Trophoblast cell (in vitro differentiated cells and primary cell): ENCODE results near the gene GPC3.

Experiments
- DNase-seq, 2 donors: peaks; one replicate each; pipeline ENCODE4 v3.0.0-alpha.2; 2016
- H2AFZ ChIP-seq: 2 replicates; pipeline ENCODE4 v1.6.1; 2013; ENCODE audit warnings: low read length, moderate library complexity, mild to moderate bottlenecking; ENCODE audit not compliant: insufficient read depth, poor library complexity
- H2AK5ac ChIP-seq: 2 replicates; pipeline ENCODE4 v1.6.1; 2013; ENCODE audit warnings: mild to moderate bottlenecking, low read length
- H2BK120ac ChIP-seq: 2 replicates; pipeline ENCODE4 v1.6.1; 2013; ENCODE audit warnings: low read length, mild to moderate bottlenecking, moderate library complexity; ENCODE audit not compliant: insufficient read depth, poor library complexity
- H2BK12ac ChIP-seq: 2 replicates; pipeline ENCODE4 v1.6.1; 2013; ENCODE audit warnings: mild to moderate bottlenecking, low read length, moderate library complexity
- H2BK5ac ChIP-seq: 2 replicates; pipeline ENCODE4 v1.6.1; 2013; ENCODE audit warnings: low read length, low read depth, moderate library complexity, mild to moderate bottlenecking; ENCODE audit not compliant: poor library complexity
- H3K14ac ChIP-seq: 2 replicates; pipeline ENCODE4 v1.6.1; 2013; ENCODE audit warnings: mild to moderate bottlenecking, low read length
- H3K18ac ChIP-seq: 2 replicates; pipeline ENCODE4 v1.6.1; 2013; ENCODE audit warnings: mild to moderate bottlenecking, low read length
- H3K23ac ChIP-seq: 2 replicates; pipeline ENCODE4 v1.6.1; 2013; ENCODE audit warnings: low read length
- H3K27ac ChIP-seq: 2 replicates; pipeline ENCODE4 v1.5.1; 2013; ENCODE audit warnings: low read depth, mild to moderate bottlenecking, inconsistent platforms, low read length, moderate library complexity
- H3K27me3 ChIP-seq: 2 replicates; pipeline ENCODE4 v1.6.1; 2013; ENCODE audit warnings: inconsistent platforms, mild to moderate bottlenecking, low read length, moderate library complexity; ENCODE audit not compliant: insufficient read depth
- H3K36me3 ChIP-seq, 2 experiments: 1 replicate in 1 of 2; 2 replicates in 1 of 2; pipeline ENCODE4 v1.6.1; 2013; ENCODE audit warnings: low read length in 2 of 2, mild to moderate bottlenecking in 2 of 2, moderate library complexity in 1 of 2; ENCODE audit not compliant: insufficient read depth in 2 of 2, control insufficient read depth in 1 of 2
- H3K4ac ChIP-seq: 2 replicates; pipeline ENCODE4 v1.6.1; 2013; ENCODE audit warnings: low read depth, mild to moderate bottlenecking, low read length, moderate library complexity
- H3K4me1 ChIP-seq, 2 experiments: 1 replicate in 1 of 2; 2 replicates in 1 of 2; pipeline ENCODE4 v1.6.1; 2013; ENCODE audit warnings: low read length in 2 of 2, mild to moderate bottlenecking in 2 of 2, moderate library complexity in 1 of 2; ENCODE audit not compliant: insufficient read depth in 2 of 2, control insufficient read depth in 1 of 2
- H3K4me2 ChIP-seq: 2 replicates; pipeline ENCODE4 v1.6.1; 2013; ENCODE audit warnings: inconsistent platforms, mild to moderate bottlenecking, low read length, moderate library complexity
- H3K4me3 ChIP-seq: 2 replicates; pipeline ENCODE4 v1.5.1; 2013; ENCODE audit warnings: mild to moderate bottlenecking, low read depth, low read length, inconsistent platforms
- H3K79me1 ChIP-seq: one replicate; pipeline ENCODE4 v1.6.1; 2013; ENCODE audit warnings: low read length
- H3K79me2 ChIP-seq: 2 replicates; pipeline ENCODE4 v1.6.1; 2013; ENCODE audit warnings: low read length, mild to moderate bottlenecking; ENCODE audit not compliant: control insufficient read depth, insufficient read depth, poor library complexity
- H3K9ac ChIP-seq: 2 replicates; pipeline ENCODE4 v1.6.1; 2013; ENCODE audit warnings: mild to moderate bottlenecking, low read length
- H3K9me3 ChIP-seq: 2 replicates; pipeline ENCODE4 v1.6.1; 2013; ENCODE audit warnings: low read depth, mild to moderate bottlenecking, control low read depth, inconsistent platforms, low read length; ENCODE audit not compliant: insufficient read depth
- H4K12ac ChIP-seq: 2 replicates; pipeline ENCODE4 v1.6.1; 2013; ENCODE audit warnings: low read depth, mild to moderate bottlenecking, low read length, moderate library complexity
- H4K8ac ChIP-seq: 2 replicates; pipeline ENCODE4 v1.6.1; 2013; ENCODE audit warnings: low read depth, mild to moderate bottlenecking, low read length, moderate library complexity
- H4K91ac ChIP-seq: one replicate; pipeline ENCODE4 v1.6.1; 2013; ENCODE audit warnings: low read depth, mild to moderate bottlenecking, low read length, moderate library complexity
- WGBS: extraction: QIAGEN DNeasy Blood & Tissue Kit; methylation state at CpG from one replicate; pipeline ENCODE4 v1.1.7; 2013; ENCODE audit warnings: missing lambda C conversion rate; ENCODE audit not compliant: insufficient read length, insufficient coverage; ENCODE audit errors: extremely low coverage; 5-methylcytosine and 5-hydroxymethylcytosine counted together

Gene GPC3

DNA sequence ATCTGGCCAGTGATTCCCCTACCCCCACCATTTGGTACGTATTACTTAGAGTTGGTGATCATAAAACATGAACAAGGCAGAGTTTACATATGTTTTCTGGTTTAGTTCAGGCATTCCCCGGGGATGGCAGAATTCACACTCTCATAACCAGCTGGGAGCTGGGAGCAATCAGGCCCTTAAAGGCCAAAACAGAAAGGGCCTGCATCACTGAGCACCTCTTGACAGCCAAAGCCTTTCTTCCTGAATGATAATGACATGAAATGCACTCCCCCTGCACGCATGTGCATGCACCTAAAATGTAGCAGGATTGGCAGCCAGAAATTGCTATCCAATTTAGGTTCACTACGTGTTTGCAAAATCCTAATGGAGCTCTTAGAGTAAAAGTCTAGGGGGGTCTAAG is 235.4 kb downstream of the GPC3 start:
- no peak overlapping the region for H3K9ac ChIP-seq
- no peak overlapping the region for H4K91ac ChIP-seq
- no peak overlapping the region for H2AFZ ChIP-seq
- no peak for DNase-seq
- H3K23ac ChIP-seq = no peak overlapping the region
- no peak overlapping the region for H3K14ac ChIP-seq
- H3K4me2 ChIP-seq = no peak overlapping the region
- no peak overlapping the region for H2BK12ac ChIP-seq
- no peak overlapping the region for H4K8ac ChIP-seq
- no peak overlapping the region for H4K12ac ChIP-seq
- no peak overlapping the region for H3K27ac ChIP-seq
- H3K79me2 ChIP-seq = no peaks in the 10 kb centered on the region
- no peaks in the 10 kb centered on the region for H3K4me1 ChIP-seq
- no peak overlapping the region for H3K4ac ChIP-seq
- H3K18ac ChIP-seq = no peak overlapping the region
- H3K36me3 ChIP-seq = no peaks in the 10 kb centered on the region
- H2BK5ac ChIP-seq = no peak overlapping the region
- no peak overlapping the region for H3K4me3 ChIP-seq
- WGBS = no CpG with 5 or more reads among the region's 4 CpGs
- H2AK5ac ChIP-seq = no peak overlapping the region
- H3K79me1 ChIP-seq = no peaks in the 10 kb centered on the region
- no peaks in the 10 kb centered on the region for H3K9me3 ChIP-seq
- no peak overlapping the region for H2BK120ac ChIP-seq
- no peaks in the 10 kb centered on the region for H3K27me3 ChIP-seq

DNA sequence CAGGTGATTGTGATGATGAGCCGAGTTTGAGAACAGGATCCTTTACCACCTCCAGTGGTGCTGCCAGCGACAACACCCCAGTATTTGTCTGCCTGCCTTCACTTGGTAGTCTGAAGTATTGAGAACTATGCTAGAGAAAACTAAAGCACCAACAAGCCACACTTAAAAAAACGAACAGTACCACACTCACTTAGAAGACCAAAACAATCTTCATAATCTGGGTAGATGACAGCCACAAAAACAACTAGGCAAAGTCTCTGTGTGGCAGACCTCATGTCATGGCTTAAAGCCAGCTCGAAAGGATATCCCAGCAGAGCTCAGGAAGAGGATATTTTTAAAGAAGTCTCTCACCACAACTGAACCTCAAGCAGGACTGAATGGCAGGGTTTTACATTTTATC is 236.0 kb downstream of the GPC3 start:
- Histone ChIP-seq H3K79me1 (no peaks in the 10 kb centered on the region), H3K4me1 (no peaks in the 10 kb centered on the region), H3K9ac (no peak overlapping the region), H3K9me3 (no peaks in the 10 kb centered on the region), H2BK12ac (no peak overlapping the region), H3K4me3 (no peak overlapping the region), H3K4ac (no peak overlapping the region), H3K18ac (no peak overlapping the region), H2BK5ac (no peak overlapping the region), H3K27ac (no peak overlapping the region), H3K36me3 (no peaks in the 10 kb centered on the region), H3K4me2 (no peak overlapping the region), H4K12ac (no peak overlapping the region), H3K23ac (no peak overlapping the region), H3K27me3 (no peaks in the 10 kb centered on the region), H4K91ac (no peak overlapping the region), H2AFZ (no peak overlapping the region), H2BK120ac (no peak overlapping the region), H2AK5ac (no peak overlapping the region), H4K8ac (no peak overlapping the region), H3K14ac (no peak overlapping the region), H3K79me2 (no peaks in the 10 kb centered on the region)
- no CpG with 5 or more reads among the region's 4 CpGs for WGBS
- no peak for DNase-seq

DNA sequence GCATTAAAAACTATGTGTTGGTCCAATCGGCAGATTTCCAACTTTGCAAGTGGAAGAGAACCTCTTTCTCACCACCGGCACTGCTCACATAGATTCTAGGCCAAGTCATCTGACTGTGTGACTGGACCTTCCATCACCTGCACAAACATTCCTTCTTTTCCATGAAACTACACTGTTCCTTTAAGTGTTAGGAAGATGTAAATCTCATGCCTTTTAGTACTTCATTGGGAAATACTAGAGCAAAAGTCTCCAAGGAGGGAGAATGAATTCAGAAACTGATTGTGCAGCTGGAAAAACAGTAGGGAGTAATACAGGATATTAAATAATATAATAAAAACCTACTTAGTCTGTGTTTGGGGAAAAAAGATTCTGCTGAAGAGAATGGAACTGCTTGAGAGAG is 238.2 kb downstream of the GPC3 start:
- H2BK120ac ChIP-seq = no peak overlapping the region
- no peaks in the 10 kb centered on the region for H3K27me3 ChIP-seq
- no peak overlapping the region for H3K27ac ChIP-seq
- no peaks in the 10 kb centered on the region for H3K9me3 ChIP-seq
- no peak overlapping the region for H3K14ac ChIP-seq
- H3K4me3 ChIP-seq = no peak overlapping the region
- no peak overlapping the region for H2AK5ac ChIP-seq
- no peaks in the 10 kb centered on the region for H3K79me1 ChIP-seq
- no peak overlapping the region for H2AFZ ChIP-seq
- no peaks in the 10 kb centered on the region for H3K36me3 ChIP-seq
- no peak overlapping the region for H2BK12ac ChIP-seq
- no peak overlapping the region for H3K9ac ChIP-seq
- no peaks in the 10 kb centered on the region for H3K79me2 ChIP-seq
- no peak overlapping the region for H2BK5ac ChIP-seq
- no peak overlapping the region for H3K23ac ChIP-seq
- no peak overlapping the region for H4K8ac ChIP-seq
- H4K91ac ChIP-seq = no peak overlapping the region
- no peak for DNase-seq
- no peak overlapping the region for H3K4ac ChIP-seq
- H4K12ac ChIP-seq = no peak overlapping the region
- no CpG with 5 or more reads among the region's 2 CpGs for WGBS
- H3K18ac ChIP-seq = no peak overlapping the region
- H3K4me1 ChIP-seq = no peaks in the 10 kb centered on the region
- no peak overlapping the region for H3K4me2 ChIP-seq

DNA sequence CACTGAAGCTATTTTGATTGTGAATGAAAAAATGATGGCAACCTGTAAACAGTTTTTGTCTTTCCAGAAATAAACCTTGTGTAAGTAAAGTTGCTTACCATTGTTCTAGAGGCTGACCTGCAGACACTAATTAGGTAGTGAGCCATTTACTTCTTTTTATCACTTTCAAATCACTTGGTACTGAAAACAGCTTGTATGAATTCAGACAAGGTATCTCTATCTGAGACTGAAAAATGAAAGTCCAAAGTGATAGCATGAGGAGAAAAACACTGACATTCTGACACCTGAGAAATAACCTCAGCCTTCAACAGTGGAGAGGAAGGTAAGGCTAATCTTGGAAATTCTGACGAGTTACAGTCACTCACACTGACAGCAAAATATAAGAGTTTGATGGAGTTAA is 238.8 kb downstream of the GPC3 start:
- Histone ChIP-seq H4K8ac (no peak overlapping the region), H3K23ac (no peak overlapping the region), H3K79me1 (no peaks in the 10 kb centered on the region), H3K4ac (no peak overlapping the region), H2BK120ac (no peak overlapping the region), H2AFZ (no peak overlapping the region), H4K12ac (no peak overlapping the region), H3K9ac (no peak overlapping the region), H3K4me3 (no peak overlapping the region), H3K4me1 (no peaks in the 10 kb centered on the region), H3K79me2 (no peaks in the 10 kb centered on the region), H4K91ac (no peak overlapping the region), H3K14ac (no peak overlapping the region), H3K9me3 (no peaks in the 10 kb centered on the region), H2BK12ac (no peak overlapping the region), H3K27me3 (no peaks in the 10 kb centered on the region), H2BK5ac (no peak overlapping the region), H3K4me2 (no peak overlapping the region), H3K27ac (no peak overlapping the region), H3K18ac (no peak overlapping the region), H3K36me3 (no peaks in the 10 kb centered on the region), H2AK5ac (no peak overlapping the region)
- WGBS = no CpG with 5 or more reads among the region's 1 CpG
- no peak for DNase-seq

DNA sequence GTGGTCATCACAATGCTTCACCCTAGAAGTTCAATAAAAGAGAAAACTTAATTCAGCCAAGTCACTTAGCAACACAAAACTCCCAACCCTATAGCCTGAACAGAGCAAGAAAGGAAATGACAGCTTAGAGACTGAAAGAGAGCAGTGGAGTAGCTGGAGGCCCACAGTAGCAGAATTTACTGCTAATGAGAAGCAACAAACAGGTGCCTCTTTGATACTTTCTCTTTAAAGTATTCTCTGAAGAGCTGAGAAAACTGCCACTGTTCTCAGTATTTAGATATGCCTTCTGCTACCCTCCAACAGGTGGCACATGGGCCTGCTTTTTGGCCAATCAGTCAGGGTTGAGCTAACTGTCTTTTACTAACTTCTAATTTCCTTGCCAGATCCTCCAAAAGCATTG is 240.0 kb downstream of the GPC3 start:
- no peaks in the 10 kb centered on the region for H3K4me1 ChIP-seq
- H3K23ac ChIP-seq = no peak overlapping the region
- no peak overlapping the region for H2AFZ ChIP-seq
- no peak overlapping the region for H3K4me2 ChIP-seq
- no peaks in the 10 kb centered on the region for H3K36me3 ChIP-seq
- H2BK120ac ChIP-seq = no peak overlapping the region
- H3K27ac ChIP-seq = no peak overlapping the region
- no peak overlapping the region for H2BK5ac ChIP-seq
- DNase-seq = no peak
- H2BK12ac ChIP-seq = no peak overlapping the region
- H4K8ac ChIP-seq = no peak overlapping the region
- H3K9me3 ChIP-seq = no peaks in the 10 kb centered on the region
- no peak overlapping the region for H3K9ac ChIP-seq
- no peak overlapping the region for H2AK5ac ChIP-seq
- H3K14ac ChIP-seq = no peak overlapping the region
- no peak overlapping the region for H3K4me3 ChIP-seq
- no peak overlapping the region for H4K12ac ChIP-seq
- no peaks in the 10 kb centered on the region for H3K27me3 ChIP-seq
- H3K79me2 ChIP-seq = no peaks in the 10 kb centered on the region
- H3K4ac ChIP-seq = no peak overlapping the region
- no peak overlapping the region for H4K91ac ChIP-seq
- H3K79me1 ChIP-seq = no peaks in the 10 kb centered on the region
- no peak overlapping the region for H3K18ac ChIP-seq
